MCF 10A (cell line): Measurements from ENCODE around the gene PSMD1. TPM values are rescaled to one million over a fixed set of nuclear protein-coding genes. Genes with fewer than 3 reads are reported as not detected.
"Not testable (repeated sequence)": the region's sequence is repeated elsewhere in the genome, so short reads cannot be mapped to it uniquely, and the experiment has no call there.

Source experiments
- BruUV-seq: library from RNA; stranded (reverse); fragments of 400-500 nt; replicated peaks from 2 replicates; lab custom pipeline; 2021; lab: Mats Ljungman, UMichigan
- CTCF ChIA-PET: fragments of 300-600 bp; sonication (Branson Sonifier 250); formaldehyde crosslinking; extraction: SDS; loops from one replicate; lab custom pipeline; 2021; ENCODE audit warnings: antibody characterized with exemption, inconsistent platforms; lab: Yijun Ruan, JAX
- POLR2A ChIA-PET: fragments of 300-600, 350-650 bp; sonication (Branson Sonifier 250); formaldehyde crosslinking; extraction: SDS; loops from one replicate; lab custom pipeline; 2020; ENCODE audit warnings: antibody characterized with exemption, inconsistent platforms; lab: Yijun Ruan, JAX
- DNase-seq: peaks from one replicate; pipeline ENCODE4 v3.0.0-alpha.2; 2018; ENCODE audit not compliant: unreplicated experiment
- H3K27ac Mint-ChIP-seq: one replicate; pipeline ENCODE4 v1.8.0; 2022; ENCODE audit warnings: mild to moderate bottlenecking, low read depth, mixed read lengths; ENCODE audit not compliant: unreplicated experiment
- H3K27me3 Mint-ChIP-seq: one replicate; pipeline ENCODE4 v1.8.0; 2022; ENCODE audit warnings: mixed read lengths; ENCODE audit not compliant: insufficient read depth, unreplicated experiment
- H3K36me3 Mint-ChIP-seq: one replicate; pipeline ENCODE4 v1.8.0; 2022; ENCODE audit warnings: mild to moderate bottlenecking, moderate library complexity, mixed read lengths; ENCODE audit not compliant: insufficient read depth, unreplicated experiment
- H3K4me1 Mint-ChIP-seq: one replicate; pipeline ENCODE4 v1.8.0; 2022; ENCODE audit warnings: mixed read lengths; ENCODE audit not compliant: insufficient read depth, unreplicated experiment
- H3K4me3 Mint-ChIP-seq: one replicate; pipeline ENCODE4 v1.8.0; 2022; ENCODE audit warnings: mild to moderate bottlenecking, moderate library complexity, mixed read lengths; ENCODE audit not compliant: unreplicated experiment
- H3K9me3 Mint-ChIP-seq: one replicate; pipeline ENCODE4 v1.8.0; 2022; ENCODE audit warnings: mixed read lengths; ENCODE audit not compliant: unreplicated experiment
- CTCF ChIP-seq: fragments of 200-600 bp; IDR thresholded peaks from one replicate; pipeline ENCODE4 v1.8.0; 2022; ENCODE audit warnings: antibody characterized with exemption, mild to moderate bottlenecking; ENCODE audit not compliant: unreplicated experiment
- intact Hi-C: fragments of 100-400 bp; cut with micrococcal nuclease; formaldehyde crosslinking; loops from 2 replicates; pipeline ENCODE4 v1.14.1; 2022
- total RNA-seq: library from RNA; stranded (reverse); gene quantifications from 2 replicates; pipeline ENCODE4 v1.2.3, GENCODE V29; 2022

PSMD1 gene
- total RNA-seq, 1 experiment from 2014 or later: 88.5 TPM

- peaks cover 29% of the 10 kb centered on the region for H3K27me3 Mint-ChIP-seq
- intact Hi-C loops: loop anchor here (10.0 kb wide), 1 partner anchor 92 kb away; no protein-coding TSS in a partner anchor
- H3K36me3 Mint-ChIP-seq: no peaks in the 10 kb centered on the region
- no peak for DNase-seq
- no peak overlapping the region for H3K4me3 Mint-ChIP-seq
- POLR2A ChIA-PET: interaction anchor here (0.7 to 0.8 kb wide), 2 partner anchors 12 to 84 kb away, joined by 3 read pairs; no protein-coding TSS in a partner anchor
- H3K4me1 Mint-ChIP-seq: peaks cover 11% of the 10 kb centered on the region
- no peak for TF ChIP-seq CTCF
- no peak overlapping the region for H3K27ac Mint-ChIP-seq
- BruUV-seq: no TSS peak
- no peaks in the 10 kb centered on the region for H3K9me3 Mint-ChIP-seq
- CTCF ChIA-PET: interaction anchor here (0.6 to 0.9 kb wide), 2 partner anchors 144 to 344 kb away, joined by 3 to 4 read pairs; no protein-coding TSS in a partner anchor
Observed at GRCh38 chr2:231196592-231196991, 139.9 kb downstream of the PSMD1 start.

GRCh38 chr2:231197196-231197595 lies 140.5 kb downstream of the PSMD1 start:
- not testable (repeated sequence) for DNase-seq, H3K36me3 Mint-ChIP-seq, H3K9me3 Mint-ChIP-seq, H3K27ac Mint-ChIP-seq, BruUV-seq
- intact Hi-C loops: loop anchor here (10.0 kb wide), 1 partner anchor 92 kb away; no protein-coding TSS in a partner anchor
- H3K4me3 Mint-ChIP-seq: peak overlapping the region; percentile 88
- peaks cover 12% of the 10 kb centered on the region for H3K4me1 Mint-ChIP-seq
- H3K27me3 Mint-ChIP-seq: peaks cover 29% of the 10 kb centered on the region
- POLR2A ChIA-PET: interaction anchor here (0.8 to 1.0 kb wide), 2 partner anchors 13 to 266 kb away, joined by 3 to 4 read pairs; no protein-coding TSS in a partner anchor
- CTCF ChIA-PET: interaction anchor here (0.6 kb wide), 1 partner anchor 343 kb away, joined by 3 read pairs; no protein-coding TSS in a partner anchor

- Mint-ChIP-seq H3K4me3 (peak overlapping the region; percentile 88), H3K27ac (peak overlapping the region; percentile 89), H3K9me3 (no peaks in the 10 kb centered on the region), H3K36me3 (peaks cover 6% of the 10 kb centered on the region), H3K4me1 (peaks cover 12% of the 10 kb centered on the region), H3K27me3 (peaks cover 29% of the 10 kb centered on the region)
- intact Hi-C loops: loop anchor here (10.0 kb wide), 1 partner anchor 93 kb away; no protein-coding TSS in a partner anchor
- TF ChIP-seq CTCF: no peak
- CTCF ChIA-PET: interaction anchor here (0.6 to 0.7 kb wide), 2 partner anchors 32 to 94 kb away, joined by 3 read pairs; no protein-coding TSS in a partner anchor
- POLR2A ChIA-PET: interaction anchor here (0.6 to 1.9 kb wide), 8 partner anchors 9 to 266 kb away, joined by 3 to 5 read pairs (median 4); partner anchors contain the start of gene PSMD1
- BruUV-seq: no TSS peak
- DNase-seq: no peak
Observed at GRCh38 chr2:231197706-231198290, 141.1 kb downstream of the PSMD1 start.

- CTCF ChIA-PET: interaction anchor here (0.6 to 1.0 kb wide), 3 partner anchors 32 to 207 kb away, joined by 3 read pairs; no protein-coding TSS in a partner anchor
Observed at GRCh38 chr2:231198291-231199173, 141.9 kb downstream of the PSMD1 start, which contains the start of gene ARMC9. Gene ARMC9 (plus strand): TSS chr2:231198631. CDS start chr2:231206239, 7,608 bp downstream.

More at GRCh38 chr2:231198291-231199173, 141.9 kb downstream of the PSMD1 start, which contains the start of gene ARMC9:
- Mint-ChIP-seq H3K4me1 (peaks cover 12% of the 10 kb centered on the region), H3K4me3 (peak within 1 kb of the TSS; percentile 88), H3K9me3 (no peaks in the 10 kb centered on the region), H3K27ac (peak within 1 kb of the TSS; percentile 89), H3K36me3 (peaks cover 13% of the 10 kb centered on the region), H3K27me3 (peaks cover 29% of the 10 kb centered on the region)
- BruUV-seq: TSS peak; percentile 69
- DNase-seq: peak; percentile 65
- POLR2A ChIA-PET: interaction anchor here (0.6 to 1.9 kb wide), 13 partner anchors 9 to 1632 kb away, joined by 3 to 5 read pairs (median 3); partner anchors contain the start of gene PSMD1
- intact Hi-C loops: loop anchor here (10.0 kb wide), 1 partner anchor 94 kb away; no protein-coding TSS in a partner anchor
- TF ChIP-seq CTCF: no peak
